ENCODE results near the gene EMP2. TPM values are rescaled to one million over a fixed set of nuclear protein-coding genes. Genes with fewer than 3 reads are reported as not detected.
"Not testable (repeated sequence)": the region's sequence is repeated elsewhere in the genome, so short reads cannot be mapped to it uniquely, and the experiment has no call there.

Gene EMP2
- polyA plus RNA-seq (2013, experiment 1 of 2), result 8.8 TPM
- polyA plus RNA-seq (2013, experiment 2 of 2), result 14.5 TPM

GRCh38 chr16:10579965-10580882, at the start of gene EMP2:
Gene EMP2 (minus strand): TSS chr16:10580598. CDS start chr16:10547617, 32,981 bp downstream.
- H3K4me1 ChIP-seq (ENCODE audit: insufficient read depth, low read length), result peaks cover 40% of the 10 kb centered on the region
- H3K9ac ChIP-seq (ENCODE audit: low read depth, low read length), result peak within 1 kb of the TSS; percentile 60
- H3K9me3 ChIP-seq (ENCODE audit: insufficient read depth, low read depth, low read length), result peaks cover 3% of the 10 kb centered on the region; the same call in 1 of the 2 replicates
- under 1% methylated on average over 91 of the region's 91 CpGs for WGBS
- H3K36me3 ChIP-seq (ENCODE audit: insufficient read depth, low read length), result no peaks in the 10 kb centered on the region
- H3K27me3 ChIP-seq (ENCODE audit: insufficient read depth, low read length), result no peaks in the 10 kb centered on the region
- H3K4me3 ChIP-seq (ENCODE audit: low read length), result peak within 1 kb of the TSS; percentile 76
- peak within 1 kb of the TSS; percentile 48; the same call in 1 of the 2 replicates for H3K27ac ChIP-seq (ENCODE audit: low read depth, low read length)

GRCh38 chr16:10629592-10629963, 49.2 kb upstream of the EMP2 start:
- Histone ChIP-seq H3K4me1 (ENCODE audit: insufficient read depth, low read length) (0 out of 2 replicates have a peak, but pooled peaks cover 3% of the 10 kb centered on the region), H3K4me3 (ENCODE audit: low read length) (no peak overlapping the region), H3K9ac (ENCODE audit: low read depth, low read length) (no peak overlapping the region), H3K9me3 (ENCODE audit: insufficient read depth, low read depth, low read length) (no peaks in the 10 kb centered on the region), H3K27ac (ENCODE audit: low read depth, low read length) (no peak overlapping the region), H3K27me3 (ENCODE audit: insufficient read depth, low read length) (no peaks in the 10 kb centered on the region), H3K36me3 (ENCODE audit: insufficient read depth, low read length) (no peaks in the 10 kb centered on the region)
- WGBS, result 66% methylated on average over 6 of the region's 6 CpGs

GRCh38 chr16:10625595-10626357, 45.4 kb upstream of the EMP2 start:
- H3K9me3 ChIP-seq (ENCODE audit: insufficient read depth, low read depth, low read length), result no peaks in the 10 kb centered on the region
- 93% methylated on average over 12 of the region's 12 CpGs for WGBS
- no peak overlapping the region for H3K9ac ChIP-seq (ENCODE audit: low read depth, low read length)
- H3K27me3 ChIP-seq (ENCODE audit: insufficient read depth, low read length), result no peaks in the 10 kb centered on the region
- H3K36me3 ChIP-seq (ENCODE audit: insufficient read depth, low read length), result no peaks in the 10 kb centered on the region
- H3K27ac ChIP-seq (ENCODE audit: low read depth, low read length), result no peak overlapping the region
- no peak overlapping the region for H3K4me3 ChIP-seq (ENCODE audit: low read length)
- peaks cover 5% of the 10 kb centered on the region; the same call in 1 of the 2 replicates for H3K4me1 ChIP-seq (ENCODE audit: insufficient read depth, low read length)

- H3K4me3 ChIP-seq (ENCODE audit: low read length), result no peak overlapping the region
- no peaks in the 10 kb centered on the region for H3K9me3 ChIP-seq (ENCODE audit: insufficient read depth, low read depth, low read length)
- H3K27me3 ChIP-seq (ENCODE audit: insufficient read depth, low read length), result no peaks in the 10 kb centered on the region
- H3K9ac ChIP-seq (ENCODE audit: low read depth, low read length), result no peak overlapping the region
- WGBS, result 87% methylated on average over 6 of the region's 6 CpGs
- H3K27ac ChIP-seq (ENCODE audit: low read depth, low read length), result no peak overlapping the region
- H3K4me1 ChIP-seq (ENCODE audit: insufficient read depth, low read length), result peaks cover 10% of the 10 kb centered on the region; the same call in 1 of the 2 replicates
- H3K36me3 ChIP-seq (ENCODE audit: insufficient read depth, low read length), result no peaks in the 10 kb centered on the region
Observed at GRCh38 chr16:10624527-10624926, 44.1 kb upstream of the EMP2 start.

GRCh38 chr16:10623059-10623458, 42.7 kb upstream of the EMP2 start:
- no peak overlapping the region for H3K27ac ChIP-seq (ENCODE audit: low read depth, low read length)
- H3K4me1 ChIP-seq (ENCODE audit: insufficient read depth, low read length), result peaks cover 16% of the 10 kb centered on the region; the same call in 1 of the 2 replicates
- WGBS, result 96% methylated on average over 3 of the region's 3 CpGs

GRCh38 chr16:10622036-10622921, 41.9 kb upstream of the EMP2 start:
- Histone ChIP-seq H3K36me3 (ENCODE audit: insufficient read depth, low read length) (no peaks in the 10 kb centered on the region), H3K4me3 (ENCODE audit: low read length) (no peak overlapping the region), H3K4me1 (ENCODE audit: insufficient read depth, low read length) (peaks cover 23% of the 10 kb centered on the region), H3K9me3 (ENCODE audit: insufficient read depth, low read depth, low read length) (no peaks in the 10 kb centered on the region), H3K27me3 (ENCODE audit: insufficient read depth, low read length) (peaks cover 4% of the 10 kb centered on the region), H3K27ac (ENCODE audit: low read depth, low read length) (no peak overlapping the region), H3K9ac (ENCODE audit: low read depth, low read length) (no peak overlapping the region)
- WGBS, result 65% methylated on average over 19 of the region's 19 CpGs

More at GRCh38 chr16:10623059-10623458, 42.7 kb upstream of the EMP2 start:
- no peaks in the 10 kb centered on the region for H3K36me3 ChIP-seq (ENCODE audit: insufficient read depth, low read length)
- H3K9me3 ChIP-seq (ENCODE audit: insufficient read depth, low read depth, low read length), result no peaks in the 10 kb centered on the region
- no peak overlapping the region for H3K9ac ChIP-seq (ENCODE audit: low read depth, low read length)
- no peak overlapping the region for H3K4me3 ChIP-seq (ENCODE audit: low read length)
- peaks cover 4% of the 10 kb centered on the region for H3K27me3 ChIP-seq (ENCODE audit: insufficient read depth, low read length)

- peaks cover 27% of the 10 kb centered on the region for H3K4me1 ChIP-seq (ENCODE audit: insufficient read depth, low read length)
- H3K36me3 ChIP-seq (ENCODE audit: insufficient read depth, low read length); H3K4me3 ChIP-seq (ENCODE audit: low read length): not testable (repeated sequence)
Observed at GRCh38 chr16:10621216-10621949, 41.0 kb upstream of the EMP2 start.

GRCh38 chr16:10620120-10620519, 39.7 kb upstream of the EMP2 start:
- Histone ChIP-seq H3K27ac (ENCODE audit: low read depth, low read length) (no peak overlapping the region), H3K9ac (ENCODE audit: low read depth, low read length) (no peak overlapping the region), H3K4me3 (ENCODE audit: low read length) (no peak overlapping the region), H3K36me3 (ENCODE audit: insufficient read depth, low read length) (no peaks in the 10 kb centered on the region), H3K27me3 (ENCODE audit: insufficient read depth, low read length) (peaks cover 4% of the 10 kb centered on the region), H3K4me1 (ENCODE audit: insufficient read depth, low read length) (peaks cover 30% of the 10 kb centered on the region), H3K9me3 (ENCODE audit: insufficient read depth, low read depth, low read length) (no peaks in the 10 kb centered on the region)
- 84% methylated on average over 6 of the region's 6 CpGs for whole genome bisulfite sequencing

More at GRCh38 chr16:10621216-10621949, 41.0 kb upstream of the EMP2 start:
- not testable (repeated sequence) for H3K27me3 ChIP-seq (ENCODE audit: insufficient read depth, low read length); H3K27ac ChIP-seq (ENCODE audit: low read depth, low read length); H3K9me3 ChIP-seq (ENCODE audit: insufficient read depth, low read depth, low read length); H3K9ac ChIP-seq (ENCODE audit: low read depth, low read length)
- 80% methylated on average over 7 of the region's 7 CpGs for WGBS

GRCh38 chr16:10619271-10619849, 39.0 kb upstream of the EMP2 start:
- H3K4me3 ChIP-seq (ENCODE audit: low read length), result peak overlapping the region; percentile 46
- peaks cover 30% of the 10 kb centered on the region for H3K4me1 ChIP-seq (ENCODE audit: insufficient read depth, low read length)
- H3K36me3 ChIP-seq (ENCODE audit: insufficient read depth, low read length), result no peaks in the 10 kb centered on the region
- H3K27me3 ChIP-seq (ENCODE audit: insufficient read depth, low read length), result peaks cover 4% of the 10 kb centered on the region
- H3K9ac ChIP-seq (ENCODE audit: low read depth, low read length), result no peak overlapping the region
- H3K27ac ChIP-seq (ENCODE audit: low read depth, low read length), result no peak overlapping the region
- no peaks in the 10 kb centered on the region for H3K9me3 ChIP-seq (ENCODE audit: insufficient read depth, low read depth, low read length)
- WGBS, result 49% methylated on average over 25 of the region's 25 CpGs

Measured in HUES64 (cell line).